GM19395 (cell line): ENCODE measurements around the gene WBP1.
A peak's percentile ranks its signal among the peaks of the same experiment; 100 is the strongest.
"Not testable (repeated sequence)": the region's sequence is repeated elsewhere in the genome, so short reads cannot be mapped to it uniquely, and the experiment has no call there.

ENCODE experiments used
- ATAC-seq: cut with Tn5 transposase; IDR thresholded peaks from one replicate; pipeline ENCODE4 v1.9.1; 2021; ENCODE audit warnings: mild to moderate bottlenecking, moderate library complexity; ENCODE audit not compliant: unreplicated experiment

The WBP1 gene

DNA sequence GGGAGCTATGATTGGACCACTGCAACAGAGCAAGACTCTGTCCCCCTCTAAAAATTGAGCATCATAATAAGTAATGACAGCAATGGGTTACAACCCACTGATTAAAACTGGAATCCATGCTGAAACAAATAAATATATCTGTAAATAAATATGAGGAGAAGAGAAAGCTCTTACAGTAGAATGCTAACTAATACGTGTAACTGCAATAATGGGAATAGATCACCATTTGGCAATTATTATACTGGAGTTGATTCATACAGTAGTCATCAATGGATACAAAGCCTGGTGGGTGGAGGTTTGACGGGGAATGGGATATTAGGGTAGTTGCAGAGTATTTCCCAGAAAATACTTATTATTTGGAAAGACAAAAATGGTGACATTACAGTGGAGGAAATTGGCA is 9.5 kb upstream of the WBP1 start:
- no peak for ATAC-seq

GRCh38 chr2:74450570-74451190 is 7.6 kb upstream of the WBP1 start:
- ATAC-seq = no peak

GRCh38 chr2:74454654-74455511 is 3.4 kb upstream of the WBP1 start, which contains the start of gene INO80B:
TSS of gene INO80B (plus strand) at chr2:74455087. CDS start at chr2:74455117, 30 bp downstream.
- ATAC-seq = peak; percentile 42

DNA sequence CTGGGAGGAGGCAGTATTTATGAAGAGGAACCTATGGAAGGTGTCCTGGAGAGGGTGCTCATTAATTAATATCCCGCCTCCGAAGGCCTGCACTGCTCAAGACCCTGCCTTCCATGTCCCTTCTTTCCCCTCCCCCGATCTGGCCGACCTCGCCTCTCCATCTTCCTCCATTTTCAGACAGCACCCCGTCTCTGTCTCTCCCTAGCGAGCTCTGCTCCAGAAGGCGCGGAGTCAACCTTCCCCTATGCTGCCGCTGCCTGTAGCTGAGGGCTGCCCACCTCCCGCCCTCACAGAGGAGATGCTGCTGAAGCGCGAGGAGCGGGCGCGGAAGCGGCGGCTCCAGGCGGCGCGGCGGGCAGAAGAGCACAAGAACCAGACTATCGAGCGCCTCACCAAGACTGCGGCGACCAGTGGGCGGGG is 1.1 kb upstream of the WBP1 start:
- ATAC-seq = no peak

- peak; percentile 42 for ATAC-seq
Measured at GRCh38 chr2:74457549-74458131, 598 bp upstream of the WBP1 start.

DNA sequence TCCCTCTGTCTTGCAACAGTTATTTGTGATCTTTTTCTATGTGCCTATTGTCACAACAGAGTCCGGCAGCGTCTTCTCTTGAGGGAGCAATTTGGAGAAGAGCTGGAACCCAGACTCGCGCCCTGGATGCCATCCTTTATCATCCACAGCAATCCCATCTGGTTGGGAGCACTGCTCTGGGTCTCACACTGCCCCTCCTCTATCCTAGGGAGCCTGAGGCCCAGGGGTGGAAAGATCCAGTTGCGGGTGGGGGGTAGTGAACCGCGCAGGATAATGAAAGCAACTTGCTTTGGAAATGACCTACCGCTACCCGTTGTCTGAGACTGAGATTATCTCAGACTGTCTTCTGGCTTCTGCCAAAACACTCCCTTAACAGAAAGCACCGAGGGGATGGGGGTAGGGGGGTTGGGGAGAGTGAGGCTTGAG is 713 bp downstream of the WBP1 start:
- ATAC-seq = no peak

DNA sequence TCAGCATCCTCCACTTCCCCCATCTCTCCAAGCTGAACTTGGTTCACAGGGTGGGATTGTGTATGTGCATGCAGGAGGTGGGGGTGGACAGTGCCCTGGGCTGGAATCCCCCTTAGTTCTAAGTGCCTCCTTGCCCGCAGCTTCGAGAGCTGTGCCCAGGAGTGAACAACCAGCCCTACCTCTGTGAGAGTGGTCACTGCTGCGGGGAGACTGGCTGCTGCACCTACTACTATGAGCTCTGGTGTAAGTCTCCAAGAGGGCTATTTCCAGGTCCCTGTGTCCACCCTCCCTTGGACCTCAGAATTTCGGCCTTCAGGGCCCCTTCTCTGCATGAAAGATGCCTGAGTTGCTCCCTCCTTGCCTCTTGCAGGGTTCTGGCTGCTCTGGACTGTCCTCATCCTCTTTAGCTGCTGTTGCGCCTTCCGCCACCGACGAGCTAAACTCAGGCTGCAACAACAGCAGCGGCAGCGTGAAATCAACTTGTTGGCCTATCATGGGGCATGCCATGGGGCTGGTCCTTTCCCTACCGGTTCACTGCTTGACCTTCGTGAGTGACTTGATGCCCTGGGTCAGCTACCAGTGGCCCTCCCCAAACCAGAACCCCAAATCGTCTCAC is 1.4 kb downstream of the WBP1 start:
- not testable (repeated sequence) for ATAC-seq

DNA sequence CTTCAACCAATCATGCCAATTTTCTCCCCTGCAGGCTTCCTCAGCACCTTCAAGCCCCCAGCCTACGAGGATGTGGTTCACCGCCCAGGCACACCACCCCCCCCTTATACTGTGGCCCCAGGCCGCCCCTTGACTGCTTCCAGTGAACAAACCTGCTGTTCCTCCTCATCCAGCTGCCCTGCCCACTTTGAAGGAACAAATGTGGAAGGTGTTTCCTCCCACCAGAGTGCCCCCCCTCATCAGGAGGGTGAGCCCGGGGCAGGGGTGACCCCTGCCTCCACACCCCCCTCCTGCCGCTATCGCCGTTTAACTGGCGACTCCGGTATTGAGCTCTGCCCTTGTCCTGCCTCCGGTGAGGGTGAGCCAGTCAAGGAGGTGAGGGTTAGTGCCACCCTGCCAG is 1.9 kb downstream of the WBP1 start:
- not testable (repeated sequence) for ATAC-seq

GRCh38 chr2:74461187-74462053 is 3.2 kb downstream of the WBP1 start:
- no peak for ATAC-seq

DNA sequence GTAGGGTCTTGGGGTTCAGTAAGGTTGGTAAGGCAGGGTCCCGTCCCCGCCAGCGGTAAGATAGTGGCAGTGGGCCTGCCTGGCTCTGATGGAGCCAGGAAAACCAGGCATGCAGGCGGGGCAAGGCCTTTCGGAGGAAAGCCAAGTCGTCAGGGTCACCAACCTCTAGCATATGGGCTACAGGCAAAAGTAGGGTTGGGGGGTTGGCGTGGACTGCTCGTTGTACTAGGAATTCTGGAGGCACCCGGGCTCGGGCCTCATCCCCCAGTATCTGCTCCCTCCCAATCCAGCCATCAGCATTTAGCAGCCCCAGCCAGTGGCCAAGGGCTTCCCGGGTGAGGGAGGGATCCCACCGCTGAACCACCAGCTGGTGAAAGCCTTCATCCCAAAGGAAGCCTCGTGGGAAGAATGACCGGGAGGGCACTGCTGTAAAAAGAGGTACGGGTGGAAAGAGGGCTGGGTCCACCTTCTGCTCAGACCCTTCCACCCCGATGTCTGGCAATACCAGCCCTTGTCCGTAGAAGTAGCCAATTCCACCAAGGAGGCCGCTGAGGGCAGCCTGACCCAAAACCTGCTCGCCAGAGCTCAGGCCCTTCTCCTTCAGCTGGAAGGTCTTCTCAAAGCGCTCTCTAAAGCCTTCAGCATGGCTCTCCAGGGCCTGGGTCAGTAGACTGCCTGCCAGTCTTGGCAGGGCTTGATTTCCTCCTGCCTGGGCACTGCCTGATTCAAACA is 4.0 kb downstream of the WBP1 start:
- ATAC-seq = no peak

DNA sequence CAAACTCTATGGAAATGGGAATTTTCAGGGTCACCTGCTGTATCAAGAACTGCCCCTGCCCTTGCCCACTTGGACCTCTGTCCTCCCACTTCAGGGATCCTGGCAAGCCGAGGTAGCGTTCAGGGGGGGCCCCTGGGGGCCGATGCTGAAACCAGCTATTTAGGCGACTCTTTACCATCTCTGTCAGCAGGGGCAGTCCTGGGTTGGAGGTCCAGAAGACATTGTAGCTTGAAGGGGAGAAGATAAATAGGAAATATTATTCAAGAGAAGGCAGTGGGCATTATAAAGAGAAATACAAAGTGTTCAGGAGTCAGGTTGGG is 4.5 kb downstream of the WBP1 start:
- no peak for ATAC-seq

- ATAC-seq = no peak
Measured at GRCh38 chr2:74464406-74464805, 6.2 kb downstream of the WBP1 start.

GRCh38 chr2:74470742-74471141 is 12.5 kb downstream of the WBP1 start:
- not testable (repeated sequence) for ATAC-seq

DNA sequence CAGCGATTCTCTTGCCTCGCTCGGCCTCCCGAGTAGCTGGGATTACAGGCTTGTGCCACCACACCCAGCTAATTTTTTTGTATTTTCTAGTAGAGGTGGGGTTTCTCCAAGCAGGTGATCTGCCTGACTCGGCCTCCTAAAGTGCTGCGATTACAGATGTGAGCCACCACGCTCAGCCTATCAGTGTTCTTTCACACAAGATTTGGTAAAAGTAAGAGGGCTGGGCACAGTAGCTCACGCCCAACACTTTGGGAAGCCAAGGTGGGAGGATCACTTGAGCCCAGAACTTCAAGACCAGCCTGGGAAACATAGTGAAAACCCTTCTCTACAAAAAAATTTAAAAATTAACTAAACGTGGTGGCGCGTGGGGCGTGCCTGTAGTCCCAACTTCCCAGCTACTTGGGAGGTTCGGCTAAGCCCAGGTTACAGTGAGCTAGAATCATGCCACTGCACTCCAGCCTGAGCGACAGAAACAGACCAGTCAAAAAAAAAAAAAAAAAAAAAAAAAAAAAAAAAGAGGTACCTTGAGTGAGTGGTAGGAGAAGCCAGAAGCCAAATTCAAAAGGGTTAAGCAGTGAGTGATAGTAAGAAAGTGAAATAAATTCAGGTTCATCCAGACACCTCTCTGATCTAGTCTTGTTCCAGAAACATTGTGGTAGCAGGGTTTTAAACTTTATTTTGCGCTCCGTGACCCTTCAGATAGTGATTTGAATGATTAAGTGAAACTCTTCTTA is 13.3 kb downstream of the WBP1 start:
- ATAC-seq = no peak

- ATAC-seq = peak; percentile 87
Measured at GRCh38 chr2:74472086-74472944, 14.1 kb downstream of the WBP1 start, which contains the start of gene MRPL53. TSS of gene MRPL53 (minus strand) at chr2:74472680. CDS start at chr2:74472660, 20 bp downstream.

DNA sequence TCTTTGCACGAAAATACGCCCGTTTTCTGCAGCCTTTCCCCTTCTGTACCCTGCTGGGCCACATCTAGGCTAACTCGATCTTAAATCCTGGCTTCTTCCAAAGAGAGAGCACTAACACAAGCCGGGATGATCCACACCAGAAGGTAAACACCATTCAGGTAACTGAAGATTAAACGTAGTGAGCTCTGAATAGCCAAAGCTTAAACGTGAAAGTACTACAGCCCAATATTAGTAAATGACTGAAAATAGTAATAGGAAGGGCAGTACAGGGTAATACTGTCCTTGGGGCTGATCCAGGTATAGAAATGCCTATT is 14.7 kb downstream of the WBP1 start:
- ATAC-seq = no peak

GRCh38 chr2:74474481-74474880 is 16.2 kb downstream of the WBP1 start:
- ATAC-seq = no peak

GRCh38 chr2:74474899-74475298 is 16.7 kb downstream of the WBP1 start:
- no peak for ATAC-seq
